ENCODE results near the gene SRR.

SRR gene

GRCh38 chr17:2371183-2372130 is 67.7 kb downstream of the SRR start:
- Histone ChIP-seq H3K36me3 (replicated peaks) (peaks cover 5% of the 10 kb centered on the region), H3K27me3 (replicated peaks) (no peaks in the 10 kb centered on the region), H3K4me3 (ENCODE audit: low read depth, low read length) (no peak overlapping the region), H3K27ac (no peak overlapping the region)
- in situ Hi-C loops (cut with HindIII; ENCODE audit: low pct_ligation_motif_present, low sequenced_read_pairs) = no loop called here
- TF ChIP-seq CTCF (IDR thresholded peaks at IDR 0.05; ENCODE audit: low read depth, low read length, missing control alignments) = no peak
- no peak for DNase-seq

GRCh38 chr17:2372180-2372579 is 68.4 kb downstream of the SRR start:
- Histone ChIP-seq H3K36me3 (replicated peaks) (peaks cover 11% of the 10 kb centered on the region), H3K4me3 (ENCODE audit: low read depth, low read length) (no peak overlapping the region), H3K27me3 (replicated peaks) (no peaks in the 10 kb centered on the region), H3K27ac (no peak overlapping the region)
- no peak for DNase-seq
- no peak for TF ChIP-seq CTCF (IDR thresholded peaks at IDR 0.05; ENCODE audit: low read depth, low read length, missing control alignments)
- in situ Hi-C loops (cut with HindIII; ENCODE audit: low pct_ligation_motif_present, low sequenced_read_pairs) = no loop called here

GRCh38 chr17:2372681-2373080 is 68.9 kb downstream of the SRR start:
- Histone ChIP-seq H3K36me3 (replicated peaks) (peaks cover 11% of the 10 kb centered on the region), H3K27me3 (replicated peaks) (no peaks in the 10 kb centered on the region), H3K4me3 (ENCODE audit: low read depth, low read length) (no peak overlapping the region), H3K27ac (no peak overlapping the region)
- TF ChIP-seq CTCF (IDR thresholded peaks at IDR 0.05; ENCODE audit: low read depth, low read length, missing control alignments) = no peak
- in situ Hi-C loops (cut with HindIII; ENCODE audit: low pct_ligation_motif_present, low sequenced_read_pairs) = no loop called here
- DNase-seq = no peak

GRCh38 chr17:2373179-2373578 is 69.4 kb downstream of the SRR start:
- no peak for DNase-seq
- in situ Hi-C loops (cut with HindIII; ENCODE audit: low pct_ligation_motif_present, low sequenced_read_pairs) = no loop called here
- TF ChIP-seq CTCF (IDR thresholded peaks at IDR 0.05; ENCODE audit: low read depth, low read length, missing control alignments) = no peak
- Histone ChIP-seq H3K27ac (no peak overlapping the region), H3K4me3 (ENCODE audit: low read depth, low read length) (no peak overlapping the region), H3K27me3 (replicated peaks) (no peaks in the 10 kb centered on the region), H3K36me3 (replicated peaks) (peaks cover 11% of the 10 kb centered on the region)

Measured in brain microvascular endothelial cell (primary cell).